Prostate gland (tissue), 2 donors: ENCODE measurements around the gene TMC4.

Experiments used
- CTCF ChIP-seq, 4 experiments: fragments of 200-600 bp in 2 of 4; fragments of 450-650 bp in 2 of 4; sonication (generic) in 2 of 4; IDR thresholded peaks; 1 replicate in 3 of 4; 2 replicates in 1 of 4; pipeline ENCODE4 v1.5.1; 2016 to 2019; ENCODE audit warnings: antibody characterized with exemption in 4 of 4, mild to moderate bottlenecking in 2 of 4, moderate library complexity in 2 of 4
- POLR2A ChIP-seq: fragments of 450-650 bp; IDR thresholded peaks from one replicate; pipeline ENCODE4 v1.6.1; 2016; ENCODE audit warnings: antibody characterized with exemption, mild to moderate bottlenecking

- TF ChIP-seq CTCF (IDR thresholded peaks at IDR 0.05) (no peak), POLR2A (no peak)
Observed at GRCh38 chr19:54201172-54201701, 28.3 kb upstream of the TMC4 start.
